Stimulated activated CD8-positive, alpha-beta memory T cell treated with anti-CD3 and anti-CD28 coated beads, Interleukin-12 subunit alpha, Interleukin-12 subunit beta, amount 100 ng/mL, for 4 hours (primary cell): Measurements from ENCODE around the gene MAP3K13.
"Not testable (repeated sequence)": the region's sequence is repeated elsewhere in the genome, so short reads cannot be mapped to it uniquely, and the experiment has no call there.

Experiments used
- DNase-seq: peaks from one replicate; pipeline ENCODE4 v3.0.0-alpha.2; 2020; ENCODE audit warnings: low read depth

MAP3K13 gene

GRCh38 chr3:185399737-185400667 is 37.1 kb downstream of the MAP3K13 start:
- DNase-seq = no peak

- no peak for DNase-seq
These were observed 37.9 kb downstream of the MAP3K13 start for GRCh38 chr3:185400866-185401265.

GRCh38 chr3:185401319-185401955 is 38.5 kb downstream of the MAP3K13 start:
- no peak for DNase-seq

GRCh38 chr3:185402561-185402960 is 39.6 kb downstream of the MAP3K13 start:
- no peak for DNase-seq

GRCh38 chr3:185403002-185403401 is 40.1 kb downstream of the MAP3K13 start:
- DNase-seq = no peak

GRCh38 chr3:185405243-185405642 is 42.3 kb downstream of the MAP3K13 start:
- DNase-seq = no peak

- DNase-seq = no peak
These were observed 42.7 kb downstream of the MAP3K13 start for GRCh38 chr3:185405664-185406063.

- DNase-seq = no peak
These were observed 43.2 kb downstream of the MAP3K13 start for GRCh38 chr3:185406121-185406620.

- no peak for DNase-seq
These were observed 47.0 kb downstream of the MAP3K13 start for GRCh38 chr3:185409957-185410356.

- DNase-seq = no peak
These were observed 48.2 kb downstream of the MAP3K13 start for GRCh38 chr3:185411133-185411532.

- no peak for DNase-seq
These were observed 53.6 kb downstream of the MAP3K13 start for GRCh38 chr3:185416513-185416912.

- not testable (repeated sequence) for DNase-seq
These were observed 55.6 kb downstream of the MAP3K13 start for GRCh38 chr3:185418561-185418977.

GRCh38 chr3:185420762-185421161 is 57.8 kb downstream of the MAP3K13 start:
- no peak for DNase-seq

GRCh38 chr3:185421577-185422232 is 58.8 kb downstream of the MAP3K13 start:
- DNase-seq = no peak

- no peak for DNase-seq
These were observed 59.7 kb downstream of the MAP3K13 start for GRCh38 chr3:185422677-185423076.

GRCh38 chr3:185423178-185423577 is 60.2 kb downstream of the MAP3K13 start:
- no peak for DNase-seq

GRCh38 chr3:185424435-185424834 is 61.5 kb downstream of the MAP3K13 start:
- no peak for DNase-seq

- DNase-seq = no peak
These were observed 67.4 kb downstream of the MAP3K13 start for GRCh38 chr3:185430375-185430774.

GRCh38 chr3:185439745-185440466 is 77.0 kb downstream of the MAP3K13 start:
- no peak for DNase-seq

GRCh38 chr3:185442031-185442430 is 79.1 kb downstream of the MAP3K13 start:
- no peak for DNase-seq

GRCh38 chr3:185444329-185444728 is 81.4 kb downstream of the MAP3K13 start:
- DNase-seq = no peak

- DNase-seq = no peak
These were observed 85.2 kb downstream of the MAP3K13 start for GRCh38 chr3:185448107-185448506.
